Measurements from ENCODE around the gene CCDC181. TPM values are rescaled to one million over a fixed set of nuclear protein-coding genes. Genes with fewer than 3 reads are reported as not detected.
A peak's percentile ranks its signal among the peaks of the same experiment; 100 is the strongest.

Gene CCDC181
- total RNA-seq: under 1 TPM in 1 of 2 donors, not detected in 1; 0.08 TPM
- under 1 TPM in 1 of 2 donors, not detected in 1; 0.02 TPM for polyA plus RNA-seq

- 6% methylated on average over 29 of the region's 29 CpGs for WGBS
Observed at GRCh38 chr1:169427081-169427641, at the start of gene CCDC181. CCDC181 (minus strand) TSS chr1:169427474; CDS start chr1:169424927, 2,547 bp downstream.

More at GRCh38 chr1:169427081-169427641, at the start of gene CCDC181:
- peaks cover 2 to 9% (median 5%) of the 10 kb centered on the region in 4 donors for H3K4me1 ChIP-seq (ENCODE audit: control insufficient read depth in 4 of 4, insufficient read depth in 4 of 4, low read length in 3 of 4)
- TF ChIP-seq RXRA (IDR thresholded peaks at IDR 0.05) (no peak), REST (IDR thresholded peaks at IDR 0.05) (no peak), MAX (IDR thresholded peaks at IDR 0.05) (no peak), CTCF (IDR thresholded peaks at IDR 0.05; ENCODE audit: low read depth, low read length, missing input control) (no peak), JUND (IDR thresholded peaks at IDR 0.05) (no peak), RAD21 (IDR thresholded peaks at IDR 0.05) (no peak), HNF4G (IDR thresholded peaks at IDR 0.05) (no peak), YY1 (IDR thresholded peaks at IDR 0.05) (no peak), GABPA (IDR thresholded peaks at IDR 0.05 in 1 of 2, conservative IDR thresholded peaks at IDR 0.05 in 1 of 2) (no peak), NR2F2 (IDR thresholded peaks at IDR 0.05) (no peak), ATF3 (IDR thresholded peaks at IDR 0.05) (no peak), HNF4A (conservative IDR thresholded peaks at IDR 0.05) (no peak), SP1 (IDR thresholded peaks at IDR 0.05) (no peak), TAF1 (conservative IDR thresholded peaks at IDR 0.05) (no peak), EGR1 (IDR thresholded peaks at IDR 0.05; ENCODE audit: low read depth in 2 of 2) (no peak), FOXA1 (IDR thresholded peaks at IDR 0.05) (no peak), ZBTB33 (IDR thresholded peaks at IDR 0.05) (no peak), FOXA2 (IDR thresholded peaks at IDR 0.05) (no peak)
- no peak within 1 kb of the TSS for H3K9ac ChIP-seq (ENCODE audit: low read depth in 1 of 2, low read length in 2 of 2)
- DNase-seq (ENCODE audit: low spot score): no peak
- no peaks in the 10 kb centered on the region for H3K27me3 ChIP-seq (ENCODE audit: control insufficient read depth in 4 of 4, insufficient read depth in 4 of 4, low read length in 3 of 4)
- H3K9me3 ChIP-seq (ENCODE audit: control insufficient read depth in 4 of 4, low read length in 3 of 4): peaks cover 0 to under 1% (median 0%) of the 10 kb centered on the region in 4 donors
- peak within 1 kb of the TSS; percentile 26 to 60 (median 49) for H3K4me3 ChIP-seq (ENCODE audit: low read depth in 1 of 3, low read length in 3 of 3)
- no peaks in the 10 kb centered on the region for H3K36me3 ChIP-seq (ENCODE audit: control insufficient read depth in 4 of 4, insufficient read depth in 3 of 4, low read depth in 1 of 4, low read length in 3 of 4)
- no peak within 1 kb of the TSS for H3K27ac ChIP-seq (ENCODE audit: low read depth in 1 of 2, low read length in 2 of 2)

All from liver (tissue), 9 donors.